NCI-H2081 treated with DMSO at 0.1 percent for 48 hours (cell line): ENCODE results near the gene PBX1.

Experiments
- DNase-seq: peaks from one replicate; lab custom pipeline; 2025; lab: John Stamatoyannopoulos, UW

PBX1 gene

GRCh38 chr1:164563721-164564360 lies 4.9 kb downstream of the PBX1 start:
- no peak for DNase-seq

DNA sequence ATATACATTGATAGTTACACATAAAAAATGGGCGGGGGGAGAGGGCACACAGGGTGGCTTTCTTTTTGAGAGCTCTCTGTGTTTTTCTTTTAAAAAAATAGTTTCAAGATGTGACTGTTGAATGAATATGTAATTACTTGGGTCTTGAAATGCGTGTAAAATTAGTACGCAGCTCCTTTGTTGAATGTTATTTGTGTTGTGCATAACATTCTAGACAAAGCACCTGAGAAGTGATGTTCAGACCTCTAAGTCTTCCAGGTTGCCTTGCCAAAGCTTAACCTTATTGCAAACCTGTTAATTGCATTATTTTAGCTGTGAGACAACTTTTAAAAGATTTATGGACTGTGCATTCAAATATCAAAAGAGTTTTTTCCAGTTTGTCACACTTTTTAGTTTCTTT lies 5.4 kb downstream of the PBX1 start:
- no peak for DNase-seq

DNA sequence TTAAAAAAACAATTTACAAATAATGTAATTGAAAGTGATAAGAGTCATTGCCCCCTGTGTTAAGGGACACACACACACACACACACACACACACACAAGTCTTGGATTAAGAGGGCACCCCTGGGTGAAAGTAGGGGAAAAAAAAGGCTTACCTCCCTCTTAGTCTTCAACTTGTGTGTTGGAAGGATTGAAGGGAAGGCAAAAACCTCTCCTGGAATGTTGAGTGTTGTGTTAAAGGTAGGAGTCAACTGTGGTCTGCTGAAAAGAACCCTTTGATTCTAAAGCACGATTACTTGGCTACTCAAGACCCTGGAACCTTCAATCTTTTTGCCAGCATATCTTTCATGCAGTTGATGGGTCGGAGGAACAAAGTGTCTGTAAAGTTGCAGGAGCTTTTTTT lies 6.4 kb downstream of the PBX1 start:
- DNase-seq: no peak

GRCh38 chr1:164567774-164568173 lies 8.8 kb downstream of the PBX1 start:
- no peak for DNase-seq

- no peak for DNase-seq
Measured at GRCh38 chr1:164569241-164569640, 10.3 kb downstream of the PBX1 start.

- DNase-seq: no peak
Measured at GRCh38 chr1:164569866-164570265, 10.9 kb downstream of the PBX1 start.

- no peak for DNase-seq
Measured at GRCh38 chr1:164571333-164571732, 12.3 kb downstream of the PBX1 start.

- no peak for DNase-seq
Measured at GRCh38 chr1:164575356-164575886, 16.4 kb downstream of the PBX1 start.

GRCh38 chr1:164576291-164577271 lies 17.6 kb downstream of the PBX1 start:
- no peak for DNase-seq

- DNase-seq: no peak
Measured at GRCh38 chr1:164577291-164577690, 18.3 kb downstream of the PBX1 start.

DNA sequence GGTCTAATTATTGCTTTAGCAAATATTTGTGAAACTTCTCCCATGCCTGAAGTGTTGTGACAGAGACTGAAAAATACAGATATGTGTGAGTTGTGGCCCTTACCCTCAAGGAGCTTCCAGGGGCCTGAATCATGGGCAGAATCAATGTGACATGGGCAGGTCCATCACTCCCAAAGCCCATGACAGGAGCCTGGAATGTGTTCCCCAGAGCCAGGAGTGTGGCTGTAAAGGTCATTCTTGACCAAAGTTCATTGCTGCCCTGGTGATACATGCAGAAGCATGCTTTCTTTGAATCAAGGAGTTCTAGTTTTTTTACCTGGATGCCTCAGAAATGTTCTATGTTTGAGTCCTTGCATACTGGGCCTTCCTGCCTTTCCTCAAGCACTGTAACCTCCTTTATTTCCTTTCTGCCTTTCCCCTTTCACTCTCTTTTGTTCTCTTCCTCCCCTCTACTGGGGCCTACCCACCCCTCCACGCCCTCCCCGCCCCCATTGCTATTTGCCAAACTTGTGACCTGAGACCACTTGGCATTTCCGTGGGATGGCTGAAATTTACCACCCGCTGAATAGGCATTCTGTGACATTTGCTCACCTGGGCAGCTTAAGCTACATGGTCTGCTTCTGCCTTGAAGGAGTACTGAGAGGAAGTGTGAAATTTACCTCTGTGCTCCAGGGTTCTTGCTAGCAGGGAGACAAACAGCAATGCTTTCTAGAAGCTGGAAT lies 19.7 kb downstream of the PBX1 start:
- DNase-seq: no peak

GRCh38 chr1:164579381-164579780 lies 20.4 kb downstream of the PBX1 start:
- no peak for DNase-seq

- DNase-seq: no peak
Measured at GRCh38 chr1:164581762-164582161, 22.8 kb downstream of the PBX1 start.

GRCh38 chr1:164583196-164583595 lies 24.2 kb downstream of the PBX1 start:
- DNase-seq: no peak

DNA sequence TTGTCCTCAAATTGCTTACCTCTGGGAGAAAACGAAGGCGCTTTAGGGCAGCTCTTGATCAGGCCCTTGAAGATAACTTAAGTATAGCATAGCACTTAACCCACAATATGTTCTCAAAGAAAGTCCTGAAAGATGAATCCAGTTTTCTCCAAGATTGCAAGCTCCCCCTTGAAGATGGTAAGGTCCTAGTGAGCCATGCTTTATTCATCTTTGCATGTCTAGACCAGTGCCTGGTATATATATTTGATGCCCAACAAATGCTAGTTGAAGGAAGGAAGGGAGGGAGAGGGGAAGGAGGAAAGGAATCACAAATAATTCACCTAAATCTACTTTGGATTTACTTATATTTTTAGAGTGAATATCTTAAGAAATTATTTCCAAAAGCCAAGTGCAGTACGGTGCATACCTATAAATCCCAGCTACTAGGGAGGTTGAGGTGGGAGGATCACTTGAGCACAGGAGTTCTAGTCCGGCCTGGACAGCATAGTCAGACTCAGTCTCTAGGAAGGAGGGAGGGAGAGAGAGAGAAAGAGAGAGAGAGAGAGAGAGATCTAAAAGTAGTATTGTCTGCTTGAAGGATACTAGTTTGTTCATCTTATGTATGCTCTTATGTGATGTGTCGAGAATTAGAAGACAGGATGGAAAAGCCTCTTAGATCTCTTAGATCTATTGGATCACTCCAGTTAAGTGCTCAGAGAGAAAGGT lies 25.0 kb downstream of the PBX1 start:
- DNase-seq: no peak

GRCh38 chr1:164586591-164586990 lies 27.6 kb downstream of the PBX1 start:
- DNase-seq: no peak

DNA sequence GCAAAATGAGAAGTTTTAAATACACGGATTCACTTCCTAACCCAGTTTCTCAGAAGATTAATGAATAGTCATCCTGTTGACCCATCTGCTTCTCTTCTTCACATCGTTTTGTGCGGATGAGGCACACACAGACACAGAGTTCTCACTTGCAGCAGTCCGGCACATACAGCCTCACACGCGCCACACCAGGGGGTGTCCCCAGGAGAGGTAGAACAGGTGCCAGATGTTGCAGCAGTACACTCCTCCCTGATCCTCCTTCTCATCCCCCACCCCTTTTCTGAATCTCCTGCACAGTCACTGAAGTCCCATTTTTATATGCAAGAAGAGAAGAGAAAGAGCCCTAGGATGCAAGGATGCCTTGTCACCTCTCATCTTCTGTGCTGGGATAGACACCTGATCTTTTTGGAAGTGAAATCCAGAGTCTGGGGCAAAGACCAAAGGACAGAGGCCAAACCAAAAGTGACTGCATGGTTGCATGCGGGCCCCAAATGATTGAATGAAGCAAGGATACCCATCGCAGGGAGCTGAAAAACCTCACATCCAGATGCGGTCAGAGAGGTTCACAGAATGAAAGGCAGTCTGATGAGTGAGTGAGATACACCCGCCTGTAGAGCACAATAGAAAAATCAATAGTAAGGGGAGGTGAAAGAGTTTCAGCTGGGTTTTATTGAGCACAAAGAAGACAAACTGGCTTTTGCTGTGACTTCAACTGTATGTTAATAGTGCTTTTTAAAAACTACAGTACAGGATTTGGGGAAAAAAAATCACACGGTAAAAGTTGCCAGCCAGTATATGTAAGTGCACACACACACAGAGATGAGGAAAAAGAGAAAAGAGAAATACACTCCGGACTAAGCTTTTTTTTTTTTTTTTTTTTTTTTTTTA lies 28.9 kb downstream of the PBX1 start:
- DNase-seq: no peak

GRCh38 chr1:164588516-164589341 lies 29.7 kb downstream of the PBX1 start:
- no peak for DNase-seq

GRCh38 chr1:164589408-164589807 lies 30.4 kb downstream of the PBX1 start:
- DNase-seq: no peak

DNA sequence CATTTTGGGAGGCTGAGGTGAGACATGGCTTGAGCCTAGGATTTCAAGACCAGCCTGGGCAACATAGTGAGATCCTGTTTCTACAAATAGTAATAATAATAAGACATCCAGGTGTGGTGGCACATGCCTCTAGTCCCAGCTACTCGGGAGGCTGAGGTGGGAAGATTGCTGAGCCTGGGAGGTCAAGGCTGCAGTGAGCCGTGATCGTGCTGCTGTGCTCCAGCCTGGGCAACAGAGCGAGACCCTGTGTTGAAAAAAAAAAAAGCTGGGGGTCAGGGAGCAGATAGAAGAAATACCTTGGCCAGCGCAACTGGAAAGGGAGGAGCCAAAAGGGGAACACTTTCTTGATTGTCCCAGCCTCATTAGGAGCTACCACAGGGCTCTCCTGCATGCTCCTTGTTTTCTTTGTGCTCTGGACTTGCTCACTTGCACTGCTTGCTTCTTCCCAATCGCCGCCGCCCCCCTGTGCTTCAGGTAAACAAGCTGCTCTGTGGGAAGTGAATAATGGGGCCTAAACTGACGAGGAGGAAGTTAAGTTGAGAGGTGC lies 31.1 kb downstream of the PBX1 start:
- no peak for DNase-seq
